NCI-H226 (cell line): ENCODE results near the gene APAF1.
A peak's percentile ranks its signal among the peaks of the same experiment; 100 is the strongest.

ENCODE experiments used
- DNase-seq: peaks from one replicate; pipeline ENCODE4 v3.0.0-alpha.2; 2015

Gene APAF1

GRCh38 chr12:98660521-98660920, 15.4 kb downstream of the APAF1 start:
- DNase-seq = no peak

- DNase-seq = no peak
Measured at GRCh38 chr12:98669751-98670150, 24.7 kb downstream of the APAF1 start.

GRCh38 chr12:98671459-98671858, 26.4 kb downstream of the APAF1 start:
- DNase-seq = peak; percentile 29

GRCh38 chr12:98674841-98675240, 29.8 kb downstream of the APAF1 start:
- DNase-seq = no peak

- no peak for DNase-seq
Measured at GRCh38 chr12:98678236-98678945, 33.3 kb downstream of the APAF1 start.

- DNase-seq = no peak
Measured at GRCh38 chr12:98678946-98679610, 34.0 kb downstream of the APAF1 start.

GRCh38 chr12:98679611-98680005, 34.5 kb downstream of the APAF1 start:
- DNase-seq = no peak

- DNase-seq = no peak
Measured at GRCh38 chr12:98684199-98684598, 39.1 kb downstream of the APAF1 start.

- no peak for DNase-seq
Measured at GRCh38 chr12:98686603-98687002, 41.5 kb downstream of the APAF1 start.

GRCh38 chr12:98691351-98691750, 46.3 kb downstream of the APAF1 start:
- no peak for DNase-seq

GRCh38 chr12:98696036-98696646, 51.1 kb downstream of the APAF1 start:
- DNase-seq = no peak

GRCh38 chr12:98697209-98697608, 52.1 kb downstream of the APAF1 start:
- no peak for DNase-seq

GRCh38 chr12:98698603-98699463, 53.7 kb downstream of the APAF1 start:
- DNase-seq = peak; percentile 39

- DNase-seq = no peak
Measured at GRCh38 chr12:98699586-98699985, 54.5 kb downstream of the APAF1 start.

- DNase-seq = no peak
Measured at GRCh38 chr12:98701166-98701565, 56.1 kb downstream of the APAF1 start.

- DNase-seq = no peak
Measured at GRCh38 chr12:98709022-98709421, 63.9 kb downstream of the APAF1 start.

- DNase-seq = no peak
Measured at GRCh38 chr12:98714426-98714825, 69.3 kb downstream of the APAF1 start.

- DNase-seq = no peak
Measured at GRCh38 chr12:98719515-98720504, 74.7 kb downstream of the APAF1 start.

GRCh38 chr12:98721204-98721702, 76.2 kb downstream of the APAF1 start:
- DNase-seq = no peak

- no peak for DNase-seq
Measured at GRCh38 chr12:98724384-98725155, 79.5 kb downstream of the APAF1 start.
